ENCODE data around the gene MYO3A. TPM values are rescaled to one million over a fixed set of nuclear protein-coding genes. Genes with fewer than 3 reads are reported as not detected.
"Not testable (repeated sequence)": the region's sequence is repeated elsewhere in the genome, so short reads cannot be mapped to it uniquely, and the experiment has no call there.

MYO3A gene
- total RNA-seq, 4 donors from 2014 or later, result 0.06 TPM; not detected in 3

DNA sequence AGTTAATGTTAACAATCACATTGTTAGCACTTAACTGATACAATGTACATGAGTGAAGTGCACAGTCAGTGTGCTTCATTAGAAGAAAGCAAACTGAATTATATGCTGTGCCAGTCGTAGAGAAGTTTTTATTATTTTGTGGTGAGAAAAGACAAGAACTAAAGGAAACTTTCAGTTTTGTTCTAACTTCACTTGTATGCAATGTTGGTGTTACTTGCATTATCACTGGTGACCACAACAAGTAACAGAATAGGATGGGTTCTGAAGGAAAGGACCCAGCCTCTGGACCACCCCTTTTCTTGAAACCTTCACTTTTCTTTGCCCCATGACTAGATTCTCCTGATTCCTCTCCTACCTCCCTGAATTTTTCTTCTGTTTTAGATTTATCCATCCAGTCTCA lies 159.2 kb downstream of the MYO3A start:
- DNase-seq (ENCODE audit: extremely low spot score), result no peak
- Histone ChIP-seq H3K9me3 (no peaks in the 10 kb centered on the region), H3K27me3 (no peaks in the 10 kb centered on the region), H3K36me3 (no peaks in the 10 kb centered on the region), H3K27ac (replicated peaks in 1 of 4) (no peak overlapping the region), H3K4me1 (no peaks in the 10 kb centered on the region), H3K4me3 (no peak overlapping the region)
- intact Hi-C loops (cut with DNase I), result no loop called here
- no peak for TF ChIP-seq POLR2A (IDR thresholded peaks at IDR 0.05; ENCODE audit: low read depth)
- TF ChIP-seq EP300 (IDR thresholded peaks at IDR 0.05), result no peak
- TF ChIP-seq POLR2AphosphoS5 (IDR thresholded peaks at IDR 0.05), result no peak
- TF ChIP-seq, protein P1, sequence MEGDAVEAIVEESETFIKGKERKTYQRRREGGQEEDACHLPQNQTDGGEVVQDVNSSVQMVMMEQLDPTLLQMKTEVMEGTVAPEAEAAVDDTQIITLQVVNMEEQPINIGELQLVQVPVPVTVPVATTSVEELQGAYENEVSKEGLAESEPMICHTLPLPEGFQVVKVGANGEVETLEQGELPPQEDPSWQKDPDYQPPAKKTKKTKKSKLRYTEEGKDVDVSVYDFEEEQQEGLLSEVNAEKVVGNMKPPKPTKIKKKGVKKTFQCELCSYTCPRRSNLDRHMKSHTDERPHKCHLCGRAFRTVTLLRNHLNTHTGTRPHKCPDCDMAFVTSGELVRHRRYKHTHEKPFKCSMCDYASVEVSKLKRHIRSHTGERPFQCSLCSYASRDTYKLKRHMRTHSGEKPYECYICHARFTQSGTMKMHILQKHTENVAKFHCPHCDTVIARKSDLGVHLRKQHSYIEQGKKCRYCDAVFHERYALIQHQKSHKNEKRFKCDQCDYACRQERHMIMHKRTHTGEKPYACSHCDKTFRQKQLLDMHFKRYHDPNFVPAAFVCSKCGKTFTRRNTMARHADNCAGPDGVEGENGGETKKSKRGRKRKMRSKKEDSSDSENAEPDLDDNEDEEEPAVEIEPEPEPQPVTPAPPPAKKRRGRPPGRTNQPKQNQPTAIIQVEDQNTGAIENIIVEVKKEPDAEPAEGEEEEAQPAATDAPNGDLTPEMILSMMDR (IDR thresholded peaks at IDR 0.05), result no peak
- WGBS, result 74% methylated on average over 1 of the region's 1 CpG

DNA sequence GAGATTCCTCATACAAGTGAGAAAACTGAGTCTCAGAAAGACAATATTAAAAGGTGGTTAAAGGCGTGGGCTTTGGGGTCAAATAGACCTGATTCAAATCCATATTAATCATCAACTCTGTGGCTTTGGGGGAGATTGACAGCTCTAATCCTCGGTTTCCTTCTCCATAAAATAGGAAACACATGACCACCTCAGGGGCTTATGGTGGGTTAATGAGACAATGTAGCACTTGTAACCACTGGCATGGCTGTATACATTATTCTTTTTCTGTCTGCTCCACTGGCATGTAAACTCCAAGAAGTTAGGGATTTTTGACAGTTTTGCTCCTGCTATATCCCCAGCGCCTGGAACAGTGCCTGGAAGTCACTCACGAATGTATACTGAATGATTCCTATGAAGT lies 161.8 kb downstream of the MYO3A start:
- TF ChIP-seq, protein P1 (IDR thresholded peaks at IDR 0.05), result no peak
- TF ChIP-seq POLR2A (IDR thresholded peaks at IDR 0.05; ENCODE audit: low read depth) (no peak), EP300 (IDR thresholded peaks at IDR 0.05) (no peak), POLR2AphosphoS5 (IDR thresholded peaks at IDR 0.05) (no peak)
- Histone ChIP-seq H3K9me3 (peaks cover 0 to 3% (median 0%) of the 10 kb centered on the region in 4 donors), H3K27me3 (no peaks in the 10 kb centered on the region), H3K36me3 (no peaks in the 10 kb centered on the region), H3K27ac (replicated peaks in 1 of 4) (no peak overlapping the region), H3K4me3 (no peak overlapping the region), H3K4me1 (no peaks in the 10 kb centered on the region)
- no peak for DNase-seq (ENCODE audit: extremely low spot score)
- WGBS, result 81% methylated on average over 4 of the region's 4 CpGs
- intact Hi-C loops (cut with DNase I), result no loop called here

DNA sequence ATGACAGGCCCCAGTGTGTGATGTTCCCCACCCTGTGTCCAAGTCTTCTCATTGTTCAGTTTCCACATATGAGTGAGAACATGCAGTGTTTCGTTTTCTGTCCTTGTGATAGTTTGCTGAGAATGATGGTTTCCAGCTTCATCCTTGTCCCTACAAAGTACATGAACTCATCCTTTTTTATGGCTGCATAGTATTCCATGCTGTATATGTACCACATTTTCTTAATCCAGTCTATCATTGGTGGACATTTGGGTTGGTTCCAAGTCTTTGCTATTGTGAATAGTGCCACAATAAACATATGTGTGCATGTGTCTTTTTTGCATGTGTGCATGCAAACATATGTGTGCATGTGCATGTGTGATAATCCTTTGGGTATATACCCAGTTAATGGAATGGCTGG lies 163.5 kb downstream of the MYO3A start:
- H3K9me3 ChIP-seq; H3K27ac ChIP-seq (replicated peaks in 1 of 4); H3K4me3 ChIP-seq; H3K27me3 ChIP-seq; H3K4me1 ChIP-seq; H3K36me3 ChIP-seq; DNase-seq (ENCODE audit: extremely low spot score); intact Hi-C loops (cut with DNase I): not testable (repeated sequence)
- WGBS, result 92% methylated on average over 1 of the region's 1 CpG

DNA sequence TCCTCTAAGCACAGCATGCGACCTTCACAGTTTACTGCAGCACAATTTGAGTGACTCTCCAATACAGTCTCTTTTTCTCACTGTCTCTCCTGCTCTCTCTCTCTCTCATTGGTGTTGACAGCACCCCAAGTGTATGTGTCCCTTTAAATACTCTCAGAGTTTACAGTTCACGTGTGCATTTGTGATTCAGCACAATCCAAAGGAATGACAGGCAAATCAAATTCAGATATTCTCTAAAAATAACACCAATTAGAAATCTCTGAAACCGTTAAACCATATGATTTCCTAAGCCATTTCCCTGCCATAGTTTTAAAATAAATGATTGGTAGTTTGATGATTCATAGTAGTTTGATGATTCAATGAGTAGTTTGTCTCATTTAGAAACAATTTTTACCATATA lies 178.5 kb downstream of the MYO3A start:
- intact Hi-C loops (cut with DNase I), result no loop called here
- no peaks in the 10 kb centered on the region for H3K4me1 ChIP-seq
- 72% methylated on average over 3 of the region's 3 CpGs for WGBS
- DNase-seq (ENCODE audit: extremely low spot score), result no peak
- no peak overlapping the region for H3K27ac ChIP-seq (replicated peaks in 1 of 4)
- no peaks in the 10 kb centered on the region for H3K27me3 ChIP-seq
- TF ChIP-seq POLR2AphosphoS5 (IDR thresholded peaks at IDR 0.05), result no peak
- TF ChIP-seq, protein P1 (IDR thresholded peaks at IDR 0.05), result no peak
- no peak for TF ChIP-seq POLR2A (IDR thresholded peaks at IDR 0.05; ENCODE audit: low read depth)
- TF ChIP-seq EP300 (IDR thresholded peaks at IDR 0.05), result no peak
- H3K9me3 ChIP-seq, result no peaks in the 10 kb centered on the region
- no peak overlapping the region for H3K4me3 ChIP-seq
- H3K36me3 ChIP-seq, result no peaks in the 10 kb centered on the region

DNA sequence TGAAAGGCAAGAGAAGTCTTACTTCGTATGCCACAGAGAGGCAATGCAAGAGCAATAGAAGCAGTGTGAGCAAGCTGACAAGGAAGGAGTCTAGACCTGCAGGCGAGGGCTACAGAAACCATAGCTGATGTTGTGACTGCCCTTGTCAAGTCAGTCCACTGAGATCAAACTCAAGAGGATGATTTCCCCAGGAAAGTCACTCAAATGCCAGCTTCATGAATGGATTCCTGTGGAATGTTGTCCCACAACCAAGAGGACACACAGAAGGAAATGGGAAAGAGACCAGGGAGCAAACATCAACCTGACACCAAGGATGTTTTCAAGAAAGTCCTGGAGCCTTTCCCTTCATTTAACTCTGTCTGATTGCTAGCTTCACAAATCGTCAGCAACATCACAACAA lies 204.6 kb downstream of the MYO3A start:
- H3K27ac ChIP-seq (replicated peaks in 1 of 4), result no peak overlapping the region
- peaks cover 0 to 6% (median 3%) of the 10 kb centered on the region in 4 donors for H3K9me3 ChIP-seq
- 88% methylated on average over 3 of the region's 3 CpGs for WGBS
- H3K36me3 ChIP-seq, result no peaks in the 10 kb centered on the region
- TF ChIP-seq POLR2AphosphoS5 (IDR thresholded peaks at IDR 0.05) (no peak), POLR2A (IDR thresholded peaks at IDR 0.05; ENCODE audit: low read depth) (no peak), EP300 (IDR thresholded peaks at IDR 0.05) (no peak)
- TF ChIP-seq, protein P1 (IDR thresholded peaks at IDR 0.05), result no peak
- no peak overlapping the region for H3K4me3 ChIP-seq
- H3K27me3 ChIP-seq, result no peaks in the 10 kb centered on the region
- no peak for DNase-seq (ENCODE audit: extremely low spot score)
- intact Hi-C loops (cut with DNase I), result no loop called here
- H3K4me1 ChIP-seq, result no peaks in the 10 kb centered on the region

Data from esophagus muscularis mucosa (tissue), 4 donors.